ENCODE data around the gene MYO15B.

The MYO15B gene

GRCh38 chr17:75604034-75604695 is 16.6 kb downstream of the MYO15B start:
- DNase-seq: no peak

- DNase-seq: no peak
Measured at GRCh38 chr17:75605790-75606189, 18.2 kb downstream of the MYO15B start.

- DNase-seq: no peak
Measured at GRCh38 chr17:75607086-75607485, 19.5 kb downstream of the MYO15B start.

GRCh38 chr17:75610103-75610984 is 22.7 kb downstream of the MYO15B start:
- DNase-seq: no peak

GRCh38 chr17:75611851-75612429 is 24.3 kb downstream of the MYO15B start:
- no peak for DNase-seq

GRCh38 chr17:75612906-75613626 is 25.5 kb downstream of the MYO15B start:
- no peak for DNase-seq

GRCh38 chr17:75614006-75614405 is 26.4 kb downstream of the MYO15B start:
- no peak for DNase-seq

- DNase-seq: no peak
Measured at GRCh38 chr17:75614556-75615270, 27.1 kb downstream of the MYO15B start.

- no peak for DNase-seq
Measured at GRCh38 chr17:75615301-75615700, 27.7 kb downstream of the MYO15B start.

- DNase-seq: no peak
Measured at GRCh38 chr17:75616521-75617122, 29.0 kb downstream of the MYO15B start.

- DNase-seq: no peak
Measured at GRCh38 chr17:75617218-75617617, 29.6 kb downstream of the MYO15B start.

GRCh38 chr17:75617675-75618074 is 30.1 kb downstream of the MYO15B start:
- no peak for DNase-seq

- peak; percentile 42 for DNase-seq
Measured at GRCh38 chr17:75619506-75620431, 32.2 kb downstream of the MYO15B start.

GRCh38 chr17:75621489-75621888 is 33.9 kb downstream of the MYO15B start:
- no peak for DNase-seq

GRCh38 chr17:75622076-75622475 is 34.5 kb downstream of the MYO15B start:
- DNase-seq: no peak

- DNase-seq: no peak
Measured at GRCh38 chr17:75622771-75623273, 35.2 kb downstream of the MYO15B start.

- no peak for DNase-seq
Measured at GRCh38 chr17:75623386-75623785, 35.8 kb downstream of the MYO15B start.

GRCh38 chr17:75624021-75624420 is 36.4 kb downstream of the MYO15B start:
- no peak for DNase-seq

GRCh38 chr17:75624714-75625345 is 37.2 kb downstream of the MYO15B start:
- no peak for DNase-seq

- peak; percentile 38 for DNase-seq
Measured at GRCh38 chr17:75625813-75626486, 38.4 kb downstream of the MYO15B start.
